ENCODE data around the gene SAMD14. TPM values are rescaled to one million over a fixed set of nuclear protein-coding genes. Genes with fewer than 3 reads are reported as not detected.

Gene SAMD14
- total and polyA plus RNA-seq, 12 donors: 1.5 to 3.8 (median 2.0) TPM

- Histone ChIP-seq H3K4me1 (peaks cover 0 to 43% (median 16%) of the 10 kb centered on the region in 9 donors), H3K4me3 (peak overlapping the region; percentile 45 to 64 (median 56)), H3K27ac (peak overlapping the region in 9 of 10 donors; percentile 40 to 80 (median 73)), H3K36me3 (no peaks in the 10 kb centered on the region), H3K27me3 (no peaks in the 10 kb centered on the region), H3K9me3 (no peaks in the 10 kb centered on the region)
- 1% methylated on average over 52 to 53 of the region's 53 CpGs for WGBS, 2 donors
- intact Hi-C loops (cut with DNase I): loop anchor here in 8 of 10 donors (1.0 to 10.0 kb wide), 7 partner anchors 21 to 134 kb away; partner anchors contain the start of gene PDK2 (in 2 of the 8)
- ATAC-seq: peak; percentile 77 to 93 (median 88)
- TF ChIP-seq, protein P1, sequence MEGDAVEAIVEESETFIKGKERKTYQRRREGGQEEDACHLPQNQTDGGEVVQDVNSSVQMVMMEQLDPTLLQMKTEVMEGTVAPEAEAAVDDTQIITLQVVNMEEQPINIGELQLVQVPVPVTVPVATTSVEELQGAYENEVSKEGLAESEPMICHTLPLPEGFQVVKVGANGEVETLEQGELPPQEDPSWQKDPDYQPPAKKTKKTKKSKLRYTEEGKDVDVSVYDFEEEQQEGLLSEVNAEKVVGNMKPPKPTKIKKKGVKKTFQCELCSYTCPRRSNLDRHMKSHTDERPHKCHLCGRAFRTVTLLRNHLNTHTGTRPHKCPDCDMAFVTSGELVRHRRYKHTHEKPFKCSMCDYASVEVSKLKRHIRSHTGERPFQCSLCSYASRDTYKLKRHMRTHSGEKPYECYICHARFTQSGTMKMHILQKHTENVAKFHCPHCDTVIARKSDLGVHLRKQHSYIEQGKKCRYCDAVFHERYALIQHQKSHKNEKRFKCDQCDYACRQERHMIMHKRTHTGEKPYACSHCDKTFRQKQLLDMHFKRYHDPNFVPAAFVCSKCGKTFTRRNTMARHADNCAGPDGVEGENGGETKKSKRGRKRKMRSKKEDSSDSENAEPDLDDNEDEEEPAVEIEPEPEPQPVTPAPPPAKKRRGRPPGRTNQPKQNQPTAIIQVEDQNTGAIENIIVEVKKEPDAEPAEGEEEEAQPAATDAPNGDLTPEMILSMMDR (IDR thresholded peaks at IDR 0.05): peak; percentile 88 to 98 (median 94)
- DNase-seq: peak; percentile 93 to 94
Observed at GRCh38 chr17:50161023-50161910, 31.3 kb upstream of the SAMD14 start.

DNA sequence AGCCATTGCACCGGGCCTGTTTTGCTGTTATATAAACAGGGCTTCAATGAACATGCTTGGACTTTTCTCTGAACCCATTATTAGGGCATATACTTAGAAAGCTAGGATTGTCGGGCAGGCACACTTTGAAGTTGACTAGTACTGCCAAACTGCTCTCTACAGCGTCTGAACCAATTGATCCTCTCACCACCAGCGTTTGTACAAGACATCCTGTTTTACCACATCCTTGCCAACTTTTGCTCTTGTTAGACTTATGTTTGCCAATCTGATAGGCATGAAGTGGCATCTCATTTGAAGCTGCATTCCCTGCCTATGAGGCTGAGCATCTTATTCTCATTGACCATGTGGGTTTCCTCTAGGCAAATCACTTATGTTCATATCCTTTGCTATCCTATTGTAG, 27.9 kb upstream of the SAMD14 start:
- intact Hi-C loops (cut with DNase I): no loop called here
- no peak for ATAC-seq
- 49 to 50% methylated on average over 4 of the region's 4 CpGs for WGBS, 2 donors

GRCh38 chr17:50155115-50155819, 25.3 kb upstream of the SAMD14 start:
- Histone ChIP-seq H3K4me1 (peaks cover 28 to 50% (median 47%) of the 10 kb centered on the region in 9 donors), H3K27me3 (no peaks in the 10 kb centered on the region), H3K27ac (peak overlapping the region; percentile 49 to 99 (median 97)), H3K36me3 (no peaks in the 10 kb centered on the region), H3K9me3 (no peaks in the 10 kb centered on the region), H3K4me3 (no peak overlapping the region)
- TF ChIP-seq, protein P1 (IDR thresholded peaks at IDR 0.05): no peak
- intact Hi-C loops (cut with DNase I): no loop called here
- DNase-seq (peak; percentile 16 to 62), ATAC-seq (no peak)
- WGBS, 2 donors: 68 to 74% methylated on average over 8 of the region's 8 CpGs

More for the DNA sequence above, 27.9 kb upstream of the SAMD14 start:
- Histone ChIP-seq H3K9me3 (no peaks in the 10 kb centered on the region), H3K4me3 (no peak overlapping the region), H3K27me3 (no peaks in the 10 kb centered on the region), H3K27ac (no peak overlapping the region), H3K36me3 (no peaks in the 10 kb centered on the region), H3K4me1 (peaks cover 22 to 54% (median 44%) of the 10 kb centered on the region in 9 donors)
- TF ChIP-seq, protein P1 (IDR thresholded peaks at IDR 0.05): no peak
- DNase-seq: no peak

GRCh38 chr17:50154604-50155003, 24.6 kb upstream of the SAMD14 start:
- no peak overlapping the region for H3K4me3 ChIP-seq
- no peak for DNase-seq
- intact Hi-C loops (cut with DNase I): loop anchor here in 1 of 10 donors (5.0 kb wide), 1 partner anchor 57 kb away; the partner anchor contains the start of gene PDK2
- 37 to 59% methylated on average over 1 of the region's 1 CpG for WGBS, 2 donors
- H3K36me3 ChIP-seq: no peaks in the 10 kb centered on the region
- no peaks in the 10 kb centered on the region for H3K9me3 ChIP-seq
- no peak for ATAC-seq
- peaks cover 28 to 53% (median 47%) of the 10 kb centered on the region in 9 donors for H3K4me1 ChIP-seq
- H3K27ac ChIP-seq: peak overlapping the region; percentile 30 to 99 (median 98)
- TF ChIP-seq, protein P1 (IDR thresholded peaks at IDR 0.05): no peak
- H3K27me3 ChIP-seq: no peaks in the 10 kb centered on the region
